HG03342 (cell line): ENCODE data around the gene HNRNPK.

Experiments used
- ATAC-seq: cut with Tn5 transposase; IDR thresholded peaks from one replicate; pipeline ENCODE4 v1.9.1; 2021; ENCODE audit warnings: mild to moderate bottlenecking, moderate library complexity; ENCODE audit not compliant: unreplicated experiment

The HNRNPK gene

GRCh38 chr9:83979812-83980394, at the start of gene HNRNPK:
Gene HNRNPK, minus strand, starts transcription at chr9:83980215. Its CDS starts 1,963 bp downstream, at chr9:83978252.
- peak; percentile 83 for ATAC-seq

- ATAC-seq: no peak
Observed at GRCh38 chr9:84027201-84027600, 47.2 kb upstream of the HNRNPK start.

GRCh38 chr9:84024041-84024575, 44.1 kb upstream of the HNRNPK start:
- ATAC-seq: no peak

GRCh38 chr9:84007662-84008061, 27.6 kb upstream of the HNRNPK start:
- ATAC-seq: no peak

GRCh38 chr9:84003246-84003645, 23.2 kb upstream of the HNRNPK start:
- ATAC-seq: no peak

- peak; percentile 86 for ATAC-seq
Observed at GRCh38 chr9:84002344-84002743, 22.3 kb upstream of the HNRNPK start.

- ATAC-seq: no peak
Observed at GRCh38 chr9:84001621-84002020, 21.6 kb upstream of the HNRNPK start.

GRCh38 chr9:84000186-84000585, 20.2 kb upstream of the HNRNPK start:
- no peak for ATAC-seq

GRCh38 chr9:83999141-83999918, 19.3 kb upstream of the HNRNPK start:
- no peak for ATAC-seq

GRCh38 chr9:83996126-83996525, 16.1 kb upstream of the HNRNPK start:
- ATAC-seq: no peak

- no peak for ATAC-seq
Observed at GRCh38 chr9:83992901-83993300, 12.9 kb upstream of the HNRNPK start.

GRCh38 chr9:83992407-83992806, 12.4 kb upstream of the HNRNPK start:
- no peak for ATAC-seq

GRCh38 chr9:83991355-83991754, 11.3 kb upstream of the HNRNPK start:
- no peak for ATAC-seq

- ATAC-seq: no peak
Observed at GRCh38 chr9:83988411-83988810, 8.4 kb upstream of the HNRNPK start.

- ATAC-seq: no peak
Observed at GRCh38 chr9:83987402-83987791, 7.4 kb upstream of the HNRNPK start.

- ATAC-seq: no peak
Observed at GRCh38 chr9:83986765-83987401, 6.9 kb upstream of the HNRNPK start.

- no peak for ATAC-seq
Observed at GRCh38 chr9:83986195-83986594, 6.2 kb upstream of the HNRNPK start.

- ATAC-seq: no peak
Observed at GRCh38 chr9:83981126-83981871, 1.3 kb upstream of the HNRNPK start.

GRCh38 chr9:83980395-83981125, 545 bp upstream of the HNRNPK start, which contains the start of gene RMI1:
Gene RMI1, plus strand, starts transcription at chr9:83980805. Its CDS starts 20,182 bp downstream, at chr9:84000987.
- ATAC-seq: peak; percentile 63
